ENCODE measurements around the gene MSRB1. TPM values are rescaled to one million over a fixed set of nuclear protein-coding genes. Genes with fewer than 3 reads are reported as not detected.

The MSRB1 gene
- total and polyA plus RNA-seq, 2 of the 13 experiments (the other 11 are each of a cell fraction or from before 2014, with no cell fraction given) = 32.1 to 75.4 TPM

- TF ChIP-seq PLRG1 (conservative IDR thresholded peaks at IDR 0.05) = no peak
- TF ChIP-seq NR3C1 (CRISPR knock-in tag; IDR thresholded peaks at IDR 0.05) = no peak
- no peak for TF ChIP-seq KMT2B (CRISPR knock-in tag; IDR thresholded peaks at IDR 0.05)
- TF ChIP-seq ZNF124 (CRISPR knock-in tag; IDR thresholded peaks at IDR 0.05) = no peak
- no peak for TF ChIP-seq ZZZ3 (CRISPR knock-in tag; IDR thresholded peaks at IDR 0.05; ENCODE audit: borderline replicate concordance)
- TF ChIP-seq IRF2 (CRISPR knock-in tag; IDR thresholded peaks at IDR 0.05) = no peak
- no peak for TF ChIP-seq HNF4G (IDR thresholded peaks at IDR 0.05; ENCODE audit: borderline replicate concordance, low read depth, low read length)
- TF ChIP-seq HNF4G (CRISPR knock-in tag; IDR thresholded peaks at IDR 0.05; ENCODE audit: borderline replicate concordance, low read depth) = no peak
- TF ChIP-seq SNAI1 (CRISPR knock-in tag; IDR thresholded peaks at IDR 0.05; ENCODE audit: borderline replicate concordance) = 0 out of 2 replicates have a peak, but pooled peaks have one; percentile 56
- TF ChIP-seq ZNF263 (CRISPR knock-in tag; IDR thresholded peaks at IDR 0.05) = no peak; the same call in none of the 2 replicates
- TF ChIP-seq ZBTB8A (CRISPR knock-in tag; IDR thresholded peaks at IDR 0.05; ENCODE audit: borderline replicate concordance, low read depth) = no peak
- no peak for TF ChIP-seq MTA3 (CRISPR knock-in tag; IDR thresholded peaks at IDR 0.05)
- TF ChIP-seq ELF1 (CRISPR knock-in tag; IDR thresholded peaks at IDR 0.05) = no peak
- TF ChIP-seq ZNF589 (CRISPR knock-in tag; conservative IDR thresholded peaks at IDR 0.05) = peak; percentile 53; the same call in 1 of the 2 replicates
- no peak for TF ChIP-seq SRSF9 (IDR thresholded peaks at IDR 0.05; ENCODE audit: borderline replicate concordance, insufficient read depth, low read depth, low read length, poor library complexity, severe bottlenecking)
- TF ChIP-seq ZNF446 (CRISPR knock-in tag; IDR thresholded peaks at IDR 0.05) = no peak; the same call in 1 of the 2 replicates
- TF ChIP-seq ZNF782 (CRISPR knock-in tag; IDR thresholded peaks at IDR 0.05; ENCODE audit: borderline replicate concordance) = peak; percentile 54; the same call in 1 of the 2 replicates
- no peak for TF ChIP-seq SRF (IDR thresholded peaks at IDR 0.05; ENCODE audit: low read depth, low read length)
- TF ChIP-seq THYN1 (CRISPR knock-in tag; IDR thresholded peaks at IDR 0.05; ENCODE audit: borderline replicate concordance, low read depth) = no peak
- no peak for TF ChIP-seq MAFF (IDR thresholded peaks at IDR 0.05; ENCODE audit: low read depth, low read length)
- TF ChIP-seq ZNF224 (CRISPR knock-in tag; IDR thresholded peaks at IDR 0.05) = no peak
- no peak for TF ChIP-seq PATZ1 (CRISPR knock-in tag; IDR thresholded peaks at IDR 0.05)
- no peak for TF ChIP-seq JARID2 (CRISPR knock-in tag; IDR thresholded peaks at IDR 0.05; ENCODE audit: insufficient replicate concordance)
- no peak for TF ChIP-seq DDIT3 (CRISPR knock-in tag; IDR thresholded peaks at IDR 0.05)
- peak; percentile 43; the same call in 1 of the 2 replicates for TF ChIP-seq THAP9 (CRISPR knock-in tag; IDR thresholded peaks at IDR 0.05; ENCODE audit: borderline replicate concordance)
Measured at GRCh38 chr16:1929578-1930337, 13.2 kb downstream of the MSRB1 start (continued).

All from HepG2 (cell line).